ENCODE results near the gene PPP4R3C. TPM values are rescaled to one million over a fixed set of nuclear protein-coding genes. Genes with fewer than 3 reads are reported as not detected.
"Not testable (repeated sequence)": the region's sequence is repeated elsewhere in the genome, so short reads cannot be mapped to it uniquely, and the experiment has no call there.

PPP4R3C gene
- total RNA-seq, 1 donor from 2014 or later: not detected

GRCh38 chrX:27442392-27442791 is 20.7 kb downstream of the PPP4R3C start:
- H3K9ac ChIP-seq (ENCODE audit: low read depth in 1 of 3, low read length in 3 of 3); H3K4me3 ChIP-seq (ENCODE audit: low read length in 3 of 3); H3K36me3 ChIP-seq (ENCODE audit: control insufficient read depth in 3 of 3, insufficient read depth in 3 of 3, low read length in 3 of 3); H3K9me3 ChIP-seq (ENCODE audit: control insufficient read depth in 3 of 3, low read length in 3 of 3); H3K27ac ChIP-seq (ENCODE audit: low read depth, low read length); H3K4me1 ChIP-seq (ENCODE audit: control insufficient read depth in 3 of 3, insufficient read depth in 3 of 3, low read length in 3 of 3); H3K27me3 ChIP-seq (ENCODE audit: control insufficient read depth in 3 of 3, insufficient read depth in 3 of 3, low read length in 3 of 3): not testable (repeated sequence)

GRCh38 chrX:27439771-27440170 is 23.4 kb downstream of the PPP4R3C start:
- H3K4me1 ChIP-seq (ENCODE audit: control insufficient read depth in 3 of 3, insufficient read depth in 3 of 3, low read length in 3 of 3): no peaks in the 10 kb centered on the region
- H3K27ac ChIP-seq (ENCODE audit: low read depth, low read length): no peak overlapping the region
- H3K4me3 ChIP-seq (ENCODE audit: low read length in 3 of 3): no peak overlapping the region
- H3K9me3 ChIP-seq (ENCODE audit: control insufficient read depth in 3 of 3, low read length in 3 of 3): no peaks in the 10 kb centered on the region
- no peaks in the 10 kb centered on the region for H3K27me3 ChIP-seq (ENCODE audit: control insufficient read depth in 3 of 3, insufficient read depth in 3 of 3, low read length in 3 of 3)
- no peak overlapping the region for H3K9ac ChIP-seq (ENCODE audit: low read depth in 1 of 3, low read length in 3 of 3)
- no peaks in the 10 kb centered on the region for H3K36me3 ChIP-seq (ENCODE audit: control insufficient read depth in 3 of 3, insufficient read depth in 3 of 3, low read length in 3 of 3)

GRCh38 chrX:27438937-27439336 is 24.2 kb downstream of the PPP4R3C start:
- no peaks in the 10 kb centered on the region for H3K36me3 ChIP-seq (ENCODE audit: control insufficient read depth in 3 of 3, insufficient read depth in 3 of 3, low read length in 3 of 3)

GRCh38 chrX:27435031-27435430 is 28.1 kb downstream of the PPP4R3C start:
- no peak overlapping the region for H3K4me3 ChIP-seq (ENCODE audit: low read length in 3 of 3)
- no peaks in the 10 kb centered on the region for H3K9me3 ChIP-seq (ENCODE audit: control insufficient read depth in 3 of 3, low read length in 3 of 3)
- H3K9ac ChIP-seq (ENCODE audit: low read depth in 1 of 3, low read length in 3 of 3): no peak overlapping the region
- no peaks in the 10 kb centered on the region for H3K4me1 ChIP-seq (ENCODE audit: control insufficient read depth in 3 of 3, insufficient read depth in 3 of 3, low read length in 3 of 3)
- H3K36me3 ChIP-seq (ENCODE audit: control insufficient read depth in 3 of 3, insufficient read depth in 3 of 3, low read length in 3 of 3): no peaks in the 10 kb centered on the region
- no peak overlapping the region for H3K27ac ChIP-seq (ENCODE audit: low read depth, low read length)
- H3K27me3 ChIP-seq (ENCODE audit: control insufficient read depth in 3 of 3, insufficient read depth in 3 of 3, low read length in 3 of 3): no peaks in the 10 kb centered on the region

More at GRCh38 chrX:27438937-27439336, 24.2 kb downstream of the PPP4R3C start:
- Histone ChIP-seq H3K27ac (ENCODE audit: low read depth, low read length) (no peak overlapping the region), H3K9me3 (ENCODE audit: control insufficient read depth in 3 of 3, low read length in 3 of 3) (no peaks in the 10 kb centered on the region), H3K9ac (ENCODE audit: low read depth in 1 of 3, low read length in 3 of 3) (no peak overlapping the region), H3K4me3 (ENCODE audit: low read length in 3 of 3) (no peak overlapping the region), H3K4me1 (ENCODE audit: control insufficient read depth in 3 of 3, insufficient read depth in 3 of 3, low read length in 3 of 3) (no peaks in the 10 kb centered on the region), H3K27me3 (ENCODE audit: control insufficient read depth in 3 of 3, insufficient read depth in 3 of 3, low read length in 3 of 3) (no peaks in the 10 kb centered on the region)

Other genes starting within 250 kb of the PPP4R3C start
- gene DCAF8L2, start 127.0 kb upstream of the PPP4R3C start, total RNA-seq: not detected

Measured in skeletal muscle tissue (tissue), 4 donors.